GM18520 (cell line): ENCODE data around the gene SPINT3.
"Not testable (repeated sequence)": the region's sequence is repeated elsewhere in the genome, so short reads cannot be mapped to it uniquely, and the experiment has no call there.

Source experiments
- ATAC-seq: cut with Tn5 transposase; IDR thresholded peaks from one replicate; pipeline ENCODE4 v1.9.1; 2021; ENCODE audit not compliant: unreplicated experiment

The SPINT3 gene

GRCh38 chr20:45503403-45503802 lies 12.0 kb downstream of the SPINT3 start:
- no peak for ATAC-seq

GRCh38 chr20:45502561-45502960 lies 12.9 kb downstream of the SPINT3 start:
- no peak for ATAC-seq

GRCh38 chr20:45501600-45501999 lies 13.8 kb downstream of the SPINT3 start:
- ATAC-seq = no peak

- ATAC-seq = no peak
Measured at GRCh38 chr20:45500022-45500421, 15.4 kb downstream of the SPINT3 start.

GRCh38 chr20:45497971-45498494 lies 17.4 kb downstream of the SPINT3 start:
- no peak for ATAC-seq

- no peak for ATAC-seq
Measured at GRCh38 chr20:45496166-45496565, 19.3 kb downstream of the SPINT3 start.

- no peak for ATAC-seq
Measured at GRCh38 chr20:45495501-45495941, 19.9 kb downstream of the SPINT3 start.

GRCh38 chr20:45489083-45489531 lies 26.3 kb downstream of the SPINT3 start:
- no peak for ATAC-seq

GRCh38 chr20:45487231-45487635 lies 28.2 kb downstream of the SPINT3 start:
- no peak for ATAC-seq

- ATAC-seq = no peak
Measured at GRCh38 chr20:45485388-45485787, 30.0 kb downstream of the SPINT3 start.

GRCh38 chr20:45484676-45485075 lies 30.7 kb downstream of the SPINT3 start:
- no peak for ATAC-seq

- ATAC-seq = no peak
Measured at GRCh38 chr20:45479822-45480221, 35.6 kb downstream of the SPINT3 start.

- ATAC-seq = not testable (repeated sequence)
Measured at GRCh38 chr20:45477530-45478148, 37.8 kb downstream of the SPINT3 start.

GRCh38 chr20:45472286-45472685 lies 43.1 kb downstream of the SPINT3 start:
- ATAC-seq = not testable (repeated sequence)

GRCh38 chr20:45470937-45471336 lies 44.5 kb downstream of the SPINT3 start:
- no peak for ATAC-seq

- ATAC-seq = no peak
Measured at GRCh38 chr20:45470262-45470931, 45.0 kb downstream of the SPINT3 start.

GRCh38 chr20:45469336-45470261 lies 45.8 kb downstream of the SPINT3 start, which contains the start of gene WFDC2:
Gene WFDC2, plus strand, starts transcription at chr20:45469753. Its CDS starts 29 bp downstream, at chr20:45469782.
- no peak for ATAC-seq

GRCh38 chr20:45467861-45468260 lies 47.6 kb downstream of the SPINT3 start:
- no peak for ATAC-seq

- no peak for ATAC-seq
Measured at GRCh38 chr20:45467172-45467571, 48.2 kb downstream of the SPINT3 start.

- no peak for ATAC-seq
Measured at GRCh38 chr20:45465491-45466266, 49.7 kb downstream of the SPINT3 start.
